Measurements from ENCODE around the gene FNIP2. TPM values are rescaled to one million over a fixed set of nuclear protein-coding genes. Genes with fewer than 3 reads are reported as not detected.
A peak's percentile ranks its signal among the peaks of the same experiment; 100 is the strongest.

The FNIP2 gene
- total RNA-seq, 2 donors from 2014 or later: 26.7 to 38.2 TPM

DNA sequence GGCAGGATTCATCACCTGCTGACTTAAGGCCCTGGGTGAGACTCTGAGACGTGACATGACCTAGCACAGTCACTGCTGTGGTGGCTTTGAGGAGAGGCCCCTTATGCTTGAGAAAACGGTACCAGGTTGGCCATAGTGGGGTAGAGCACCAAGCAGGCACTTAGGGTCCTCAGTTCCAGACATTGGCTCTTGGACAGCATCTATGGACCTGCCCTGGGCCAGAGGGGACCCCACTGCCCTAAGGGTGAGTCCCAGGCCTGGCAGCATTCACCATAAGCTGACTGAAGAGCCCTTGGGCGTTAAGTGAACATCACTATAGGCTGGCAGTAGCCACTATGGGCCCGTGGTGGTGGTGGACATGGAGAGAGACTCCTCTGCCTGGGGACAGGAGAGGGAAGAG, 78.7 kb downstream of the FNIP2 start:
- no peak for DNase-seq
- intact Hi-C loops (cut with DNase I): loop anchor here (5.0 to 10.0 kb wide), 2 partner anchors 83 to 120 kb away; partner anchors contain the start of gene FNIP2
- H3K36me3 ChIP-seq (replicated peaks in 1 of 2; ENCODE audit: insufficient read depth in 1 of 2, low read depth in 2 of 2): no peaks in the 10 kb centered on the region
- H3K4me1 ChIP-seq: peaks cover 20% of the 10 kb centered on the region
- H3K9me3 ChIP-seq: no peaks in the 10 kb centered on the region
- no peak for TF ChIP-seq CTCF (IDR thresholded peaks at IDR 0.05)
- TF ChIP-seq POLR2A (IDR thresholded peaks at IDR 0.05): no peak
- no peak overlapping the region for H3K4me3 ChIP-seq
- H3K27me3 ChIP-seq: no peaks in the 10 kb centered on the region
- 89 to 98% methylated on average over 3 to 4 of the region's 4 CpGs for WGBS, 2 donors
- H3K27ac ChIP-seq: no peak overlapping the region
- ATAC-seq: no peak

GRCh38 chr4:158849681-158850080, 80.9 kb downstream of the FNIP2 start:
- H3K36me3 ChIP-seq (replicated peaks in 1 of 2; ENCODE audit: insufficient read depth in 1 of 2, low read depth in 2 of 2): no peaks in the 10 kb centered on the region
- DNase-seq (no peak), ATAC-seq (no peak)
- no peaks in the 10 kb centered on the region for H3K27me3 ChIP-seq
- H3K4me3 ChIP-seq: no peak overlapping the region
- intact Hi-C loops (cut with DNase I): loop anchor here (5.0 to 10.0 kb wide), 4 partner anchors 85 to 355 kb away; partner anchors contain the start of gene FNIP2
- no peaks in the 10 kb centered on the region for H3K9me3 ChIP-seq
- TF ChIP-seq CTCF (IDR thresholded peaks at IDR 0.05): no peak
- no peak for TF ChIP-seq POLR2A (IDR thresholded peaks at IDR 0.05)
- 67 to 93% methylated on average over 2 of the region's 2 CpGs for WGBS, 2 donors
- H3K4me1 ChIP-seq: peaks cover 20% of the 10 kb centered on the region
- peak overlapping the region in 1 of 4 donors; percentile 9 for H3K27ac ChIP-seq

- Histone ChIP-seq H3K36me3 (replicated peaks in 1 of 2; ENCODE audit: insufficient read depth in 1 of 2, low read depth in 2 of 2) (no peaks in the 10 kb centered on the region), H3K9me3 (no peaks in the 10 kb centered on the region), H3K4me3 (no peak overlapping the region), H3K27ac (peak overlapping the region in 2 of 4 donors; percentile 9 to 22), H3K4me1 (peaks cover 16% of the 10 kb centered on the region), H3K27me3 (no peaks in the 10 kb centered on the region)
- intact Hi-C loops (cut with DNase I): loop anchor here (10.0 kb wide), 2 partner anchors 324 to 354 kb away; no protein-coding TSS in a partner anchor
- DNase-seq (no peak), ATAC-seq (no peak)
- TF ChIP-seq POLR2A (IDR thresholded peaks at IDR 0.05) (no peak), CTCF (IDR thresholded peaks at IDR 0.05) (no peak)
Observed at GRCh38 chr4:158850371-158850770, 81.5 kb downstream of the FNIP2 start.

GRCh38 chr4:158850800-158851644, 82.2 kb downstream of the FNIP2 start:
- Histone ChIP-seq H3K36me3 (replicated peaks in 1 of 2; ENCODE audit: insufficient read depth in 1 of 2, low read depth in 2 of 2) (no peaks in the 10 kb centered on the region), H3K4me3 (no peak overlapping the region), H3K9me3 (no peaks in the 10 kb centered on the region), H3K27me3 (no peaks in the 10 kb centered on the region), H3K4me1 (peaks cover 10% of the 10 kb centered on the region), H3K27ac (peak overlapping the region in 1 of 4 donors; percentile 9)
- intact Hi-C loops (cut with DNase I): loop anchor here (10.0 kb wide), 2 partner anchors 324 to 354 kb away; no protein-coding TSS in a partner anchor
- DNase-seq (no peak), ATAC-seq (no peak)
- 57 to 60% methylated on average over 7 of the region's 7 CpGs for WGBS, 2 donors
- TF ChIP-seq CTCF (IDR thresholded peaks at IDR 0.05) (peak in 6 of 7 experiments; percentile 59 to 81 (median 75)), POLR2A (IDR thresholded peaks at IDR 0.05) (no peak)
